Measurements from ENCODE around the gene HOXA4.

DNA sequence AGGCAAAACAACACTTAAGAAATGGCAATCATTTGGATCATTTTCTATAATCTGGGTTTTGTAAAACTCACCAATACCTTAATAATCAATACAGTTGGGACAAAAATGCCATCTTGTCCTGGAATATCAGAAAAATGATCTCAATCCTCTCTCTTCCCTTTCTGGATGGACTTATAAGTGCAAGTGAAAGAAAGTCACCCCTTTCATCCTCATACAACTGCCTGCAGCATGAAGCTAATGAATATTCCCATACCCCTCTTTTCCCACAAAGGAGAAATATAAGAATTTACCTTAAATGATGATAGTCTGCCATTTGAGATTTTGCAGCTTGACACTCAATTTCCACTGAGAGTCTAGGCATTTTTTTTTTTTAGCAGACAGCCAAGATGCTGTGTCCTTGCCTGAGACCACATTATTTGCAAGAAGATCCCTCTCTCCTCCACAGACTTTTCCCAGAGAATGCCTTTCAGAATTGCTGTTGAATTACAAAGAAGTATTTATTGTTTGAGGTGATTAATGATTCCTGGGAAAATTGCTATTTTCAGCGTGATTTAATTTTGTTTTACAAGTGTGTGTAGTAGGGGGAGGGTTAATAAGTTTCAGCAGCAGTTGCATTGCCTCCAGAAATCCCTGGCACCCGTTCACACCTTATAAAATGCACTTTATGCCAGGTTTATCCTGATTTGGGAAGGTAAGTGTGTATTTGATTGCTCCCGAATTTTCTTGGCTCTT lies 3.8 kb downstream of the HOXA4 start:
- TF ChIP-seq, protein P1, sequence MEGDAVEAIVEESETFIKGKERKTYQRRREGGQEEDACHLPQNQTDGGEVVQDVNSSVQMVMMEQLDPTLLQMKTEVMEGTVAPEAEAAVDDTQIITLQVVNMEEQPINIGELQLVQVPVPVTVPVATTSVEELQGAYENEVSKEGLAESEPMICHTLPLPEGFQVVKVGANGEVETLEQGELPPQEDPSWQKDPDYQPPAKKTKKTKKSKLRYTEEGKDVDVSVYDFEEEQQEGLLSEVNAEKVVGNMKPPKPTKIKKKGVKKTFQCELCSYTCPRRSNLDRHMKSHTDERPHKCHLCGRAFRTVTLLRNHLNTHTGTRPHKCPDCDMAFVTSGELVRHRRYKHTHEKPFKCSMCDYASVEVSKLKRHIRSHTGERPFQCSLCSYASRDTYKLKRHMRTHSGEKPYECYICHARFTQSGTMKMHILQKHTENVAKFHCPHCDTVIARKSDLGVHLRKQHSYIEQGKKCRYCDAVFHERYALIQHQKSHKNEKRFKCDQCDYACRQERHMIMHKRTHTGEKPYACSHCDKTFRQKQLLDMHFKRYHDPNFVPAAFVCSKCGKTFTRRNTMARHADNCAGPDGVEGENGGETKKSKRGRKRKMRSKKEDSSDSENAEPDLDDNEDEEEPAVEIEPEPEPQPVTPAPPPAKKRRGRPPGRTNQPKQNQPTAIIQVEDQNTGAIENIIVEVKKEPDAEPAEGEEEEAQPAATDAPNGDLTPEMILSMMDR (conservative IDR thresholded peaks at IDR 0.05; ENCODE audit: low read depth, low read length), result no peak
- TF ChIP-seq EZH2 (IDR thresholded peaks at IDR 0.05; ENCODE audit: low read length, unreplicated experiment) (no peak), EZH2phosphoT487 (IDR thresholded peaks at IDR 0.05; ENCODE audit: borderline replicate concordance, low read length) (no peak)
